CD4-positive, alpha-beta T cell treated with Interleukin-21 for 1 hour (primary cell): ENCODE results near the gene PSG1.
"Not testable (repeated sequence)": the region's sequence is repeated elsewhere in the genome, so short reads cannot be mapped to it uniquely, and the experiment has no call there.

Source experiments
- DNase-seq: peaks from one replicate; pipeline ENCODE4 v3.0.0-alpha.2; 2020

The PSG1 gene

DNA sequence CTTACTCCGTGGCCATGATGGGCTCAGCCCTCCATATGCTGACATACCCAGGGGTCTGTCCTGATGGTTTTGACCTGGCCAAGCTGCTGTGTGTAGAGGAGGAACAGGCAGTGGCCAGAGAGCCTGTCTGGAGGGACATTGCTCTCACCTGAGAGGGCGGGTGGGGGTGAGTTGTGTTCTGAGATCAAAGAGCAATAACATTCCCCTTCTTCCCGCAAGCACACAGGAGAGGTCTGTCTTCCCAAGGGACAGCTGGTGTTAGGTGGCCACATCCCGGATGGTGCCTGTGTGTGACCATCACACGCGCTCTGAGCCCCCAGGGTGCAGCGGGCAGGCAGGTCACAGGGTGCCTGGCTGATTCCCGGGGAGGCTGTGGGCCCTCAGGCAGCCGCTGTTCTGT lies 1.1 kb upstream of the PSG1 start:
- DNase-seq, result not testable (repeated sequence)

DNA sequence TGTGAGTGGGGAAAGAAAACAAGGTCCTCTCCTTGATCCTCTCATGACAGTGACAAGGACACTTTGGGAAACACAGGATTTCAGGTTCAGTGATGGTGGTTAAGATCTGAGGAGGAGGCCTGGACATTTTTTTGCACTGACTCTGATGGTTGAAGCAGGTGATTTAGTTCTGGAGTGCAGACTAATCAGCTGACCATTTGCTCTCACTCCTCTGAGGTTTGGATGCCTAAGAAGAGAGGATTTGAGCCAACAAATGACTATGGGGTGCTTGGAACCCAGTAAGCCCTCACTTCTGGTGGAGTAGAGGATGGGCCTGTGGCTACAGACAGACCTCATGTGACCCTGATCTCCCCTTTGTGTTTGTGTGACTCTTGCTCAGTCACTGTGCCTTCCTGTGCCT lies 2.9 kb downstream of the PSG1 start:
- DNase-seq, result not testable (repeated sequence)

DNA sequence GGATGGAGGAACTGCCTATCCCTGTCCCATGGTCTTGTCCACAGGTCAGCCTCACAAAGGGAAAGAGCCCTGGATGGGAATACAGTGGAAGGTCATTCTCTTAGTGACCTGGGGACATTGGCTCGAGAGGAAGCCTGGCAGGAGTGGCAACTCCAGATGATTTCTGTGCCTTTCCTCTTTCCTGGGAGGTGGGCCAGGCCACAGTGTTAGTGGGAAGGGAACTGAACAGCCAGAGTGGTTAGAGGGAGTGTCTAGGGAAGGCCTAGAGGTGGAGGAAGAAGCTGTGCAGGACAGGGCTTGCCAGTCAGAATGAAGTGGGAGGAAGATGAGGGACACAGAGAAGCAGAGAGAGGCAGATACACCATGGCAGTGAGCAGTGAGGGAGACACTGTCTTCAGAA lies 3.6 kb downstream of the PSG1 start:
- not testable (repeated sequence) for DNase-seq

DNA sequence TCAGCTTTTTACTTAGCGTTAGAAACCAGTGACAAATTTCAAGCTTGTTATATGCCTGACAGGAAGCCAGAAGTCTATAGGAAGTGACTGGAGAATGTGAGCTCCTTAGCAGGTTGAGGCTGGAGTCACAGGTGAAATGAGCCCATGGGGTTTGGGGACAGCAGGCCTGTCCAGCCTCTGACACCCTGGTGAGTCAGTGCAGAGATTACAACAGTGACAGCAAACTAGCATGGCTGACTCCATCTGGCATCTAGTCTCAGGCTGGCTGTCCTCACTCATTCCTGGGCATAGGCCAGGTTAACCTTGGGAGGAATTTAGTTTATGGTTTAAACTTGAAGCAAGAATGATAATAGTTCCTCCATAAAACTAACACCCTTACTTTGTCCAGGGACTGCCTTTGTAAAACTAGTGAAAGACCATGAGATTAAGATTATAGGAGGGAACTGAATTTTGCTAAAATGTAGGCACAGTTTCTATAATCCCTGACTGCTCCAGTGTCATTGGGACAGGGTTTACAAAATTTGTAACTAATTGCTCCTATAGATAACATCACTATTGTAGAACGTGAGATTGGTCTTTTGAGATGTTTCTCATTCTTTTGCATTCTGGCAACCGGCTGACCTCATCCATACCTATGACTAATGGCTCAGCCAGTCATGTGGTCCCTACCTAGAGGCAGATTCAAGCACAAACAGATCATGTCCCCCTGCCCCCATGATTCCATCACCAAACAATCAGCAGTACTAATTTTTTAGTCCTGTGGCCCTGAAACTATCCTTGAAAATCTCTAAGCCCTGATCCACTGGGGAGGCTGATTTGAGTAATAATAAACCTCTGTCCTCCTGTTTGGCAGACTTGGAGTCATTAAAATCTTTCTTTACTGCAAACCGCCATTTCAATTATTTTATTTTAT lies 4.4 kb downstream of the PSG1 start:
- DNase-seq, result not testable (repeated sequence)

DNA sequence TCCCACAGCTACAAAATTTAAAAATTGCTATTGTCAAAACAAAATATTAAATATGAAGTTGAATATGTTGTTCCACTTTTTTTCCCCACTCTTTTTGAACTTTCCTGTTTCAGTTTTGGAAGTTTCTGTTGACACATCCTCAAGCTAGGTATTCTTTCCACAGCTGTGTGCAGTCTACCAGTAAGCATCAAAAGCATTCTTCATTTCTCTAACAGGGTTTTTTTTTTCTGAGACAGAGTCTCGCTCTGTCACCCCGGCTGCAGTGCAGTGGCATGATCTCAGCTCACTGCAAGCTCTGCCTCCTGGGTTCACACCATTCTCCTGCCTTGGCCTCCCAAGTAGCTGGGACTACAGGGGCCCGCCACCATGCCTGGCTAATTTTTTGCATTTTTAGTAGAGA lies 5.4 kb downstream of the PSG1 start:
- DNase-seq, result not testable (repeated sequence)

DNA sequence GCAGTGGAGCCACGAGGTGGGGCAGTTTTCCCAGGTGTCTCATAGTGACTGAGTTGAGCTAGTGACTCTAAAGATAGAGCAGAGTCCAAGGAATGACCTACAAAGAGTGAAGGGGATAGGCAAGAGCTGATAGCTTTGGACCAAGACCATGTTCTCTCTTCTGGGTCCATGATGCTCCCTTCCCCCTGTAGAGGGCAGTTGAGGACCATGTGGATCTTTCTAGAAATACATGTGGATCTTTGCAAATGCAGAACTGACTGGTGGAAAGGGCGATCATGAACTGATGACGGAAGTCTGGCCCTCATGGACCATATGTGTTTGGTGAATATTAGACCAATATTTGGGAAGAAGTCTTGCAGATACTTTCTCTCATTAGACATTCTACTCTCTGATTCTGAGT lies 6.9 kb downstream of the PSG1 start:
- no peak for DNase-seq

DNA sequence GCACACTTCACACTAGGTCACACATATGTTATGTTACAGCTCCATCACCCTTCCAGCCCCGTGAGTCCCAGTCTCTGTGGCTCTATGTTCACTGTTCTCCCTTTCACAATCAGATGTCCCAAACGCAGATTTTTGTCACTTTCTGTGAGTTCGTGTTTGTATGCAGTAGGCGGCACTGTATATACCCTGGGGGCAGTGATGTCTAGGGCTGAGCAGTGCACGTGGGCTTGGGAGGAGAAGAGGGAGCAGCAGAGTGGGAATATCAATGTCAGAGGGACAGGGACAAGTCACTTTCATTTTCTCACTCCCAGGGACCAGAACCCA lies 22.0 kb downstream of the PSG1 start:
- DNase-seq, result no peak

DNA sequence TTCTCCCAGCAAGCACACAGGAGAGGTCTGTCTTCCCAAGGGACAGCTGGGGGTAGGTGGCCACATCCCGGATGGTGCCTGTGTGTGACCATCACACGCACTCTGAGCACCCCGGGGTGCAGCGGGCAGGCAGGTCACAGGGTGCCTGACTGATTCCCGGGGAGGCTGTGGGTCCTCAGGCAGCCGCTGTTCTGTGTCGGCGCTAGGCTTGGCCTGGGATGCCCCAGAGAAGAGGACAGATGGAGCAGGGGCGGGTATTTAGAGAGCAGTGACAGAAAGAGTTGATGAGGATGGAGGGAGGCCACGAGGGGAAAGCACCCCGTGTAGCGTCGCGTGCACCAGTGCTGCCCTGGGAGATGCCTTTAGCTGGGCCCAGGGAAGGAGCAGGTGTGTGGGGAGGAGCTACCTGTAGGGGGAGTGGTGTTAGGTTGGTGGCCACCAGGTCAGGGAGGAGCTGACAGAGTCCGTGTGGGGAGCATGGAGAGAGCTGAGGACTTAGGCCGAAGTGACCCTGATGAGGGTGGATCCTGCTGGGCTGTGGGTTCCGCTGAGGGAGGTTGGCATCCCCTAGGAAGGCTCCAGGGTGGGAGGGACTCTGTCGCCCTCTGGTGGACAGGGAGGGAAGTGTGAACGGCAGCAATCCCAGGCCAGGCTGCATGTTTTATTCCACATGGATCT lies 22.5 kb downstream of the PSG1 start:
- DNase-seq, result peak; percentile 5

DNA sequence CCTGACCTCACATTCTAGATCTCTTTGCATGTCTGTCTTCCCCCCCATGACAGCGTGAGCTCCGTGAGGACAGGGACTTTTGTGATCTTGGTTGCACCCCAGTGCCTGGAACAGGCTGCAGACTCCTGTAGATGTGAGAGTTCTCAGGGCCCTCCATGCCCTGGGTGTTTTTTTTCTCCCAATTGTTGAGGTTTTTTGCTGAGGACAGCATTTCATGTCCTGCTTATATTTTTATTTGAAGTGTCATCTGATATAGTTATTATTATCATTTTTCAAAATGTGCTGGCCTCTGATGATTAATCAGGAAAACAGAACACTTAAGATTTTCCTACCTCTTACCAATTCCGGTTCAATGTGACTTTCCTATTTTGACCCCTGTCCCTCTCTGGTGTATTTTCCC lies 24.8 kb downstream of the PSG1 start:
- not testable (repeated sequence) for DNase-seq

DNA sequence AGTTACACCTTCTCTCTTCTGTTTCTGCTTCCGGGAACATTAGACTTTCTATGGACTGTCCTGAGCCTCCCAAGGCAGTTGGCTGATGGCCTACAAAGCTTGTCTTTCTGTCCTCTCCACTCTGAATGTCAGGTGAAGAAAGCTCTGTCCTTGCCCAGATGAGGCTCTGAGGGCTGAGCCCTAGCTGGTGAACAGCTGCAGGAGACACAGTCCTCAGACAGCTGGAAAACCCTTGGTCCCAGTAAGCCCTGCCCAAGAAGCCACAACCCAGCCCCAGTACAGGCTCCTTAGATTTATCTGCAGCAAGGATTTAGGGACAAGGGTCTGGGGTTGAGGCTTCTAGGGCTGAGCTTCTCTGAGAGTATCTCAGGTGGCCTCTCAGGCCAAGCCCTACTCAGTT lies 26.3 kb downstream of the PSG1 start:
- not testable (repeated sequence) for DNase-seq

DNA sequence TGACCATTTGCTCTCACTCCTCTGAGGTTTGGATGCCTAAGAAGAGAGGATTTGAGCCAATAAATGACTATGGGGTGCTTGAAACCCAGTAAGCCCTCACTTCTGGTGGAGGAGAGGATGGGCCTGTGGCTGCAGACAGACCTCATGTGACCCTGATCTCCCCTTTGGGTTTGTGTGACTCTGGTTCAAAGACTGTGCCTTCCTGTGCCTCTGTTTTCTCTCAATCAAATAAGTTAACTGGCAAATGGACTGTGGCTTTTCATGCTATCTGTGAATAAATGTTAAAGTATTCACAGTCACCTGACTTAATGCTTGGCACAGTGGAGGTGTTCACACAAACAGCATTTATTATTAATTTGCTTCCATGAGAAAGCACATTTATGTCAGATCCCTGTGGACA lies 26.7 kb downstream of the PSG1 start:
- not testable (repeated sequence) for DNase-seq

DNA sequence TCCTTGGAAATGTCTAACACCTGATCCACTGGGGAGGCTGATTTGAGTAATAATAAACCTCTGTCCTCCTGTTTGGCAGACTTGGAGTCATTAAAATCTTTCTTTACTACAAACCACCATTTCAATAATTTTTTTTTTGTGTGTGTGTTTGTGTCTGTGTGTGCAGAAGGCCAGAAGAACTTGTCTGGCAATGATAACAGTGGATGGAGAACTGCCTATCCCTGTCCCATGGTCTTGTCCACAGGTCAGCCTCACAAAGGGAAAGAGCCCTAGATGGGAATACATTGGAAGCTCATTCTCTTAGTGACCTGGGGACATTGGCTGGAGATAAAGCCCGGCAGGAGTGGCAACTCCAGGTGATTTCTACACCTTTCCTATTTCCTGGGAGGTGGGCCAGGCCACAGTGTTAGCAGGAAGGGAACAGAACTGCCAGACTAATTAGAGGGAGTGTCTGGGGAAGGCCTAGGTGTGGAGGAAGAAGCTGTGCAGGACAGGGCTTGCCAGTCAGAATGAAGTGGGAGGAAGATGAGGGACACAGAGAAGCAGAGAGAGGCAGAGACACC lies 27.7 kb downstream of the PSG1 start:
- not testable (repeated sequence) for DNase-seq

DNA sequence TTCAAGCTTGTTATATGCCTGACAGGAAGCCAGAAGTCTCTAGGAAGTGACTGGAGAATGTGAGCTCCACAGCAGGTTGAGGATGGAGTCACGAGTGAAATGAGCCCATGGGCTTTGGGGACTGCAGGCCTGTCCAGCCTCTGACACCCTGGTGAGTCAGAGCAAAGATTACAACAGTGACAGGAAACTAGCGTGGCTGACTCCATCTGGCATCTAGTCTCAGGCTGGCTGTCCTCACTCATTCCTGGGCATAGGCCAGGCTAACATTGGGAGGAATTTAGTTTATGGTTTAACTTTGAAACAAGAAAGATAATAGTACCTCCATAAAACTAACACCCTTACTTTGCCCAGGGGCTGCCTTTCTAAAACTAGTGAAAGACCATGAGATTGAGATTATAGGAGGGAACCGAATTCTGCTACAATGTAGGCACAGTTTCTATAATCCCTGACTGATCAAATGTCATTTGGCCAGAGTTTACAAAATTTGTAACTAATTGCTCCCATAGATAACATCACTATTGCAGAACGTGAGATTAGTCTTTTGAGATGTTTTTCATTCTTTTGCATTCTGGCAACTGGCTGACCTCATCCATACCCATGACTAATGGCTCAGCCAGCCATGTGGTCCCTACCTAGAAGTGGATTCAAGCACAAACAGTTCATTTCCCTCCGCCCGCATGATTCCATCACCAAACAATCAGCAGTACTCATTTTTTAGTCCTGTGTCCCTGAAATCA lies 28.4 kb downstream of the PSG1 start:
- no peak for DNase-seq

DNA sequence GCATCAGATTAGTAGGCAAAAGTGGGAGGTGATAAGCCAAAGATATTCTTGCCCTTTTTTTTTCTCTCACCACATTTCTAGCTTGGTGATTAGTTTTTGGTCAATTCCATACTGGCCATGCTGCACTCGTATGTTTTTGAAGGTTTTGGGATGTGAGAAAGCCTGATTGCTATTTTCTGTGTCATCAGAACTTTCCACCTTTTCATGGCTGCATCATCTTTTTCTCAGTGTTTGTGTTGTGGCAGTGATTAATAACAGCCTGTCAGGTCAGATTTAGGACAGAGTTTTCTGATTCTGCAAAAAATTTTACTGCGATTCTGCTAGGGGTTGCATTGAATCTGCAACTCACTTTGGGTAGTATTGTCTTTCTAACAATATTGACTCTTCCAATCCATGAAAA lies 32.9 kb downstream of the PSG1 start:
- DNase-seq, result no peak

DNA sequence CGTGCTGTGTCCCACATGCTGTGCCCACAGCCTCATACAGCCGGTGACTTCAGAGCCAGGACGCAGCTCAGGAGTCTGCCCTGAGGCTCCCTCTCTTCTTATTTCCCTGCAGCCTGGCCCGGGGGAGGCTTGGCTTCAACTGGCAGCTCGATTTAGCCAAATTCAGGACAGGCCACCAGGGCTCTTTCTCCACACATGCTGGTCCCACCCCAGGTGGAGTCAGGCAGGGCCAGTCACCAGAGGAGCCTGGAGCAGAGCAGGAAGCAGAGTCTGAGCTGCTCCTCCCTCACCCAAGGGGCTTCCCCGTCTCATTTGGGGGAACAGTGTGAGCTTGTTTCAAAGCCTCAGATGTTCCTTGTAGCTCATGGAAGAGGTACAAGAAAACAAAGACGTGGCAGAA lies 35.9 kb downstream of the PSG1 start:
- not testable (repeated sequence) for DNase-seq

DNA sequence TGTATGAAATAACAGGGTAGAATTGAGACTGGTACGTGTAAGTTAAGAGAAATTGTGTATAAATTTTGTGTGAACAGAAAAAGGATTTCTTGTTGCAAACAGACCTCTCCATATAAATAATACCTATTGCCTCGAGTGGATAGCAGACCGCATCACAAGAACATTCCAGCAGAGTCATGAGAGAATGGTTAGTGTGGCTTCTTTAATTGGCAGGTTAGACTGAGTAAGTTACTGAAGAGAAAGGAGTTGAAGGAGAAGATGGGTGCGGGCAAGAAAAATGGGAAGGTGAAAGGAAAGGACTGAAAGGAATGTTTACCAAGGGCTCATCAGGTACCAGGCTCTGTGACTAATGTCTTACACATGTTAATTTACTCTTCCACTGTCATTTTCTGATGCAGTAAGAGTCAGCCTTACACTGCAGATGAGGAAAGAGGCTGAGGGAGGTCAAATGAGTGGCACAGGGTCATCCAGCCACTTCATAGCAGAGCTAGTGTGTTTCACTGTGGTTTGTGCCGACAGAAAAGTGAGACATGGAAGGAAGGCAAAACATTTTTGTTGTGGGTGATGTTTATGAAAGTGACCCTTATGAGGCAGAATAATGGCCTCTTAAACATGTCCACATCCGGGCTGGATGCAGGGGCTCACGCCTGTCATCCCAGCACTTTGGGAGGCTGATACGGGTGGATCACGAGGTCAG lies 46.6 kb downstream of the PSG1 start:
- not testable (repeated sequence) for DNase-seq

DNA sequence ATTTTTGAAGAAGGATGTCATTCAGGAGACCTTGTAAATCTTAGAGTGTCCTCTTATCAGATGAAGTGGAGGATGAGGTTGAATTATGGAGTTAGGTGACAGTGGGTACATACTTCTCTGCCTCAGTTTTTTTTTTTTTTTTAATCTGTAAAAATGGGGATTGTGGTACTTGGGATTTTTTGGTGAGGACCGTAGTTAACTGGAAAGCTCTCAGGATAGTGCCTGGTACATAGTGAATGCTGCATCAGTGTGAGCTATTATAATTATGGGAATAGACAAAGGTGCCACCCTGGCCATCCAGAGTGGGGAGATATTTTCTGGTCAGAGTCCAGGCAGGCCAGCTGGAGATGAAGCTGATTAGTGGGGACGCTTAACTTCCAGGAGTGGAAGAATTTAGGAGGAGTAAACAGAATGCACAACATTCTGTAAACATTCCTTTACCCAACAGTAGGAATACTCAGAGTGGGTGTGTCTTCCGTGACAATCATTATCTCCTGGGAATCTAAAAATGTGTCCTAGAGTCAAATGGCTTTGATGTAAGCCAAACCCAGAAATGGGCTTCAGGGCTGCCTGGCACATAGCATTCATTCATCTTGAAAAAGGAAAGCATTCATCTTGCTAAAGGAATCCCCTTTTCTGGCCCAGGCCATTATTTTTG lies 47.4 kb downstream of the PSG1 start:
- DNase-seq, result not testable (repeated sequence)

DNA sequence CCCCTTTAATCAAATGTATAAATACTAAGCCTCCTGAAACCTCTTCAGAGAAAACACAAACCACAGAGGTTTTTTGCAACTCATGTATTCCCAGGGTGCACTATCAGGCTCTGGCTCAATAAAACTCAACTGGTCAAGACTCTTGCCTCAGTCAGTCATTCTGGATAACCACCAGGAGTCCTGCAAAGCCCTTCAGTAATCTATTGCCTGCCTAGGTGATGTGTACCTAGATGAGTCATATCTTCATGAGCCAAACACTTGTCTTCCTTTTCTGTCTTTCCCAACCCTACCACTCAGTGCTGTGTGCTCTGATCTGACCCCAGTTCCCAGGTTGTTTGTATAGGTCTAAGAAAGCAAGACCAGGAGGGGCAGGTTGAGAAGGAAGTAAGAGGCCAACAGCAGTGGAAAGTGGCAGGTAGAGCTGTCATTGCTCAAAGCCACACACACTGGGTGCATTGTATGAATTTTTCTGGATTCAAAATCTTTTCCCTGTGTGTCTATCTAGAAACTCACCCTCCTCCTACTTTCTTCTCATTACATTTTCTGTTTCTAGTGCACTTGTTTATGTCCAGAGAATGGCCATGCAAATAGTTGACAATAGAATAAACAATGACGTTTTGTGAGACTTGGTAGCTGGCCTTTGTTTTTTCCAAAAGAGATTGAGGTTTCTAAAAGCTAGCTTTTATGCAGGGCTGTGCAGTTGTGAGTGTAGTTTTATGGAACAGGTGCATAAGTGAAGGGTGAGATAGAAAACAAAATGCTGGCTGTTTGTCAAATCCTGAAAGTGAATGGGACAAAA lies 48.1 kb downstream of the PSG1 start:
- no peak for DNase-seq

DNA sequence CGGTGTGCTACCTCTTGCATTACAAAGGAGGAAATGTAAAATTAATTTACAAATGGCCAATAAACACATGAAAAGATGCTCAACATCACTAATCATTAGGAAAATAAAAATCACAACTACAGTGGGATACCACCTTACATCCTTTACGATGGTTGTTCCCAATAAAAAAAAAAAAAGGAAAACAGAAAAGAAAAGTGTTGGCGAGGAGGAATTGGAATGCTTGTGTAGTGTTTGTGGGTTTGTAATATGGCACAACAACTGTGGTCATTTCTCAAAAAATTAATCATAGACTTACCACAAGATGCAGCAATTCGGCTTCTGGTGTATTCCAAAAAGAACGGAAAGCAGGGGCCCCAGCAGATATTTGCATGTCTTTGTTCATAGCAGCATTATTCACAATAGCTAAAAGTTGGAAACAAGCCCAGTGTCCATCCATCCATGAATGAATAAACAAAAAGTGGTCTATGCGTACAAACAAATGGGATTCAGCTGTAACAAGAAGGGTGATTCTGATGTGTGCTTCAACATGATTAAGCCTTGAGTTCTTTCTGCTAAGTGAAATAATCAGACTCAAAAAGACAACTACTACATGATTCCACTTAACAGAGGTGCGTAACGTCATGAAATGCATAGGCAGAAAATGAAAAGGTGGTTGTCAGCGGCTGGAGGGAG lies 58.1 kb downstream of the PSG1 start:
- DNase-seq, result not testable (repeated sequence)

DNA sequence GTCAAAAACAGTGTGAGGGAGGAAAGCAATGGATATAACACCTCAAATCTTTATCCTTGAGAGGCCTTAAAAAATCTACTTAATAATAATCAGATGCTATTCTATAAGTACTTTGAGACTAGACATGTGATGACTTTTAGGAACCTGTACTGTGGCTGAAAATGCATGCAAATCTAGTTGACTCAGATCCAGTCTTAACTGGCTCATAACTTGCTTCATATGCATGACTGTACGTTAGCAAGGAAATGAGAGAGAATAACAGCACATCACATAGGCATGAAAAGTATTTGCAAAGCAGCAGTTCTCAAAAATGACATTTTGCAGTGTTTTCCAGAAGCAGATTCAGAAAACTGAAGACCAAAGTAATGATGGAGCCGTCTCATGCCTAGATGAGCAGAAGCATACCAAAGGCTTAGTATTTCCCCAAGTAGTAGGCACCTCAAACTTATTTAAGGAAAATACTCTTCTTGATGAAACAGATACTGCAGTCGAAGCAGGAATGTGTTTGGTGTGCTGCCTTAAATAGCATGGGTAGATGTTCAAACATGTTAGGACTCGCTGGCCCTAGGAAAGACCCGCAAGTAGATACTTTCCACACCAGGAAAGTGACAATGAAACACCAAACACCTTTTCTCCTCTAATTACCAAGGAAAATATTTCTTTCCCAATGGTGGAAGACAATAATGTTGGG lies 59.4 kb downstream of the PSG1 start:
- DNase-seq, result not testable (repeated sequence)
